GM23248 (cell line): ENCODE results near the gene CACNB2.

Source experiments
- EZH2 ChIP-seq: fragments of 200-600 bp; sonication (generic); IDR thresholded peaks from 2 replicates; pipeline ENCODE4 v1.6.1; 2018; ENCODE audit warnings: antibody characterized with exemption, mild to moderate bottlenecking; ENCODE audit not compliant: insufficient read depth, poor library complexity, severe bottlenecking
- EZH2phosphoT487 ChIP-seq: fragments of 200-600 bp; sonication (generic); IDR thresholded peaks from 2 replicates; pipeline ENCODE4 v1.6.1; 2018; ENCODE audit warnings: antibody characterized with exemption, moderate library complexity, mild to moderate bottlenecking, low read depth; ENCODE audit not compliant: insufficient read depth

DNA sequence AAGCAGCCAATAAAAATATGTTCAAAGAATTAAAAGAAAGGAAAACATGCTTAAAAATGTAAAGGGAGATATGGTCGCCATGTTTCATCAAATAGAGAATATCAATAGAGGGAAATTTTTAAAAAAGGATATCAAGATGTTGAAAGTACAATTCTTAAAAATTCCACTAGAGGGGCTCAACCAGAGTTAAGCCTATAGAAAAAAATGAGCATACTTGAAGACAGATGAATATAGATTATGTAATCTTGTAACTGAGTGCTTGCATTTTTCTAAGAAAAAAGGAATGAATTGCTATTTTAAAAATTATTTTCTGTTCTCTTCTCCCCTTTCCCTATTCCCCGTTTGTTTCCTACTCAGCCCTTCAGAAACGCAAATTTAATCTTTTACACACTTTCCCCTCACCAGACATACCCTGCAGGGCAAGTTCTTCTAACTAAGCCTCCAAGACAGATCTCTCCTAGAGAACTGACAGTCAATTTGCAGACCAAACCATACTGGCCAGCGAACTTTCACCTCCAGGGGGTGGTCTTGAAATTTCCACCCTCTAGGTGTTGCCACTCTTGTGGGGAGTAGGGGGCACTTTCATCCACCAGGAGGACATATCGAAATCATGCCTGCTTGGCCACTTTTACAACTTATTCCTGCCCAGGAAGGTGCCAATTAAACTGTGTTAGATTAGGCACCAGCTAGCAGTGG lies 443.5 kb downstream of the CACNB2 start:
- TF ChIP-seq EZH2phosphoT487 = no peak
- no peak for TF ChIP-seq EZH2
